Limb (tissue), 2 donors: ENCODE data around the gene ARID1B.
"Not testable (repeated sequence)": the region's sequence is repeated elsewhere in the genome, so short reads cannot be mapped to it uniquely, and the experiment has no call there.

Experiments
- DNase-seq, 2 donors: peaks; one replicate each; pipeline ENCODE4 v3.0.0-alpha.2; 2016; ENCODE audit errors: extremely low spot score in 2 of 2

ARID1B gene

DNA sequence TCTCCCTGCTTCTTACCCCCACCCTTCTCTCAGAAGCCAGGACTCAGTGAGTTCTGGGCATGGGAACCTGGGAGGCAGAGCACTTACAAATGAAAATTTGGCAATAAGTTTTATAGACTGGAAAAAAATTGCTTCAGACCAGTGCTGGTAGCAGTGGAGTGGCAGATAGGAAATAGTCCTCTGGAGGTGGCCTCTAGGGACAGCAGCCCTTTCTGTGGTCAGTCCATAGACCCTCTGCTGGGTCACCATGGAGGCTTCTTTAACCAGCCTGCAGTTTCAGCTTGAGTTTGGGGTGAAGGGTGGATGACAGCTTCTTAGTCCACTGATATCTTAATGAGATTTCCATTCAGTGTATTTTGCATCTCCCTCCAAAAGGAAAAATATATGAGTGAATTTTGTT is 179.1 kb downstream of the ARID1B start:
- DNase-seq, result no peak

DNA sequence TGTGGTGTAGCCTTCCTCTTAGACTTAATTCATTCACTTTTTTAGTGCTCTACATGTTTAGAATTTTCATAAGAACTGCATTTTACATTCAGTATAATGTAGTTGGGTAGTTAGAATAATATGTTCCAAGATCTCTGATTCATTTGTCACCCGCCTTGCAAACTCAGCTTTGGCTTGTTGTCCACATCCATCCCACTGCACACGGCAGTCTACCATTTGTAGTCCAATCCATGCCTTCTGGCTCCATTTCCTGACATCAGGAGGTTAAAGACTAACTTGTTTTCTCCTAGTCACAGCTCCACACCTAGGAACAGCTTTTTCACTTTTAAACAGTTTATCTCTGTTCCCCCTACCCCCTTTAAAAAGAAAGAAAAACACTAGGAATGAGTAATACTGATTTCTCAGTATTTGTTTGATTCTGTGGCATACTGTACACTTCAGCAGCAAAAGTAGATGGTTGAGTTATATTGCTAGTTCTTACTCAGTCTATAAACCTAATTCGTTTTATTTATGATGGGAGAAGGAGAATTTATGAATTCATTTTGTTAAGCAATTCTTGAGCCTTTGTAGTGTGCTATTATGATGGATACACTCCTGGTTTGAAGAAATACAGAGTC is 180.9 kb downstream of the ARID1B start:
- DNase-seq, result no peak

DNA sequence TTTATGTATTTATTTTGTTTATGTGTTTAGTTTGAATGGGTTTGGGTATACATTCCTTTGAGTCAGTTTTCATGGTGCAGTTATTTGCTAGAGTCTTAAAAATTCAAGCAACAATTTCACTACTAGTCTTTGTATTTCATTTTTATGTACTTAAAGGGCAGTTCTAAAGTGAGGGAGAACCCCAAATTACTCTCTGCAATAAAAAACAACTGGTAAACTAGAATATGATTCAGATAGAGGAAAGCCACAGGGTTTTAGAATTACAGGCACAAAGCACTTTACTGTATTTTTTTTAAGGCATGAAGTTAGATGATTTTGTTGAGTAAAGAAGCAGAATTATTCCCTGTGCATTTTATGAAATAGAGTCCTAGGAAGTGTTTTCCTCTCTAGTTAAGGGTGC is 183.3 kb downstream of the ARID1B start:
- DNase-seq, result no peak

DNA sequence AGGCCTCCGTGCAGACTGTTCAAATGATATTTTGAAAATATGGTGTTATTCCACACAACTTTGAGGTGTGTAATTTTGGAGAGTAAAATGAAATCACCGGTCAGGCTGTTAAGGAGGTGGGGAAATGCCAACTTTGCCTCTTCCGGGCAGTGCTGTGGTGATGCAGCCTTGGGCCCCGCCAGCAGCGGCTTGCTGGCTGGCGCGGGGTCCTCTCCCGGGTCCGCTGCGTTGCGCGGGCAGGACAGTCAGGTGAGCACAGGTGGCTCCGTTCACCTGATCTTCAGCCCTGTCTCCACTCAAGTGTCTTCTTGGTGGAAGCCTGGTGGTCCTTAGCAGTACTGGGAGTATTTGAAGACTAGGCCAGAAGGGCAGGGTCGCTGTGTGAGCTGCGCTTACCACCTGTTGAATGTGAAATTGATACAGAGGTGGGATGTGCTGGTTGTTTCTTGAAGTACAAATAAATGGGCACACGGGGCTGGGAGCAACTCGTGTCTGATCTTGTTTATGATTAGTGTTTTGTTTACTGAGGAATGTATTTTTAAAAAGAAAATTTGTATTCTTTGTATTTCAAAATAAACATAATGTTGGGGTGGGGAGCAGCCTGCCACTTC is 184.2 kb downstream of the ARID1B start:
- no peak for DNase-seq

DNA sequence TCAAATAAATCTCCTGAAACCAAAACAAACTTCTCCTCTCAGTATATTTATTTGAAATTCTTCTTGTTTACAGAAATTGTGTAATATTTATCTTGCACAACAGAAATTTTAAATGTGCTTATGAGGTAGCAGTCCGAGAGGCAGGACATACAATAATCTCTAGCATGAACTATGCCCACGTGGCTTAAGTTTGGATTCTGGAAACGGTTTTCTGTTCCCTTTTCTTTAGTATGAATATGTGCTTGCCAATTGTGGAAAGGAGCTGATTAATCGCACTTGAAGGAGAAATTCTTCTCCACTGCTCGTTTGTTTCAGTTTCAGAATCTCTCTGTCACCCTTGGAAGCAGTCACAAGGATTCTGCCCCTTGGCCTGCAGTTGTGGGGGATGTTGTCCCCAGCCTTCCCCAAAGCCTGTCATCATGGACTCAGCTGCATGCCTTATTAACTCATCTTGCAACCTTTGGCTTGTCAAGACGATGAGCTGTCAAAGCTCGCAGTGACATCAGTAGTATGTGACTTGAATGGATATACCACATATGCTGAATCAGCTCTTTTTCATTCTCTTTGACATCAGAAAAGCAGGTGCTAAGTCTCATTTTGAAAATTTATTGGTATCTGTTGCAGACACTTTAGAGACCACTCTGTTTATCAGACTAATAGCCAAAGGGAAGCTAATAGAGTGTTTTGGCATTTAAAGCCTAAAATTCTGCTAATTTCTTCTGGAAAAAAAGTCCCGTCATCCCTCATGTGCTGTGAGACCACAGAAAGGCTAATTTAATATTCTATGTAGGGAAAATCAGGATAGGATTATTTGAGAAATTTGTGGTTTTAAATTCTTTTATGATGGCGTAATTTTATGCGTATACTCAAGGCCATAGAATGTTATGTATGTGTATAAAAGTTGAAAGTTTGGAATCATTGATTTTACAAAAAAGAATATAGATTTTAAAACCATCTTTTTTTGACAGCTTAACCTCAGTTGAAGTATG is 186.8 kb downstream of the ARID1B start:
- DNase-seq, result no peak

DNA sequence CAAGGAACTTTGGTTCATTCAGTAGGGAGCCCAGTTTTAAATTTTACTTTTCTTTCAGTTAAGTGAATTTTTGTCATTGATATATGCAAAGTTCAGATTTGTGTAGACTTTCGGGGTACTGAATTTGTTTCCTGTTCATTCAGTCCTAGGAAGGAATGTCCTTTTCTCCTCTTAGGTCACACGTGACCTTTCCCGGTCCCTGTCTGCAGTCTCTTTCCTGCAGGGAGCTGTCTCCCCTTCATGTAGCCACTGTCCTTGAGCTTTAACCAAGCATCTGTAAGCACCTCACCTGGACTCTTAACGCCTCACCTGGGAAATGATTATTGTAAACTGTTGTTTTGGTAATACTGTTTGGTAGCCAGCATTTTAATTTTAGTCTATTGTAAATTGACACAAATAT is 190.7 kb downstream of the ARID1B start:
- no peak for DNase-seq

DNA sequence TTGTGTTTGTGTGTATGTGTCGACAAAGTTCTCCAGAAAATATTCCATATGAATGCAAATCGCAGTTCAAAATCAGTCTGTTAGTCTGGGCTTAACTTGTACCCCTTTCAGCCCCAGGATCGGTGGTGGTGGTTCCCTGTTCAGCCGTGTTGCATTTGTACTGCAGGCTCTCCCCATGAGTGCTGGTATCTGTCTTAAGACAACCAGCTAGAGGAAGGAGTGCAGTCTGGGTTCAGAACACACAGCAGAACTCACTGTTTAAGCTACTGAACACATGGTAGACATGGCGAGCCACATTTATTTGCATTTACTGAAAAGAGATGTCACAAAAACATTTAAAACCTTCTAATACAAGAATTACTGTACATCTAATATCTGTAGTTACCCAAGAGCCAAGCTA is 192.1 kb downstream of the ARID1B start:
- no peak for DNase-seq

DNA sequence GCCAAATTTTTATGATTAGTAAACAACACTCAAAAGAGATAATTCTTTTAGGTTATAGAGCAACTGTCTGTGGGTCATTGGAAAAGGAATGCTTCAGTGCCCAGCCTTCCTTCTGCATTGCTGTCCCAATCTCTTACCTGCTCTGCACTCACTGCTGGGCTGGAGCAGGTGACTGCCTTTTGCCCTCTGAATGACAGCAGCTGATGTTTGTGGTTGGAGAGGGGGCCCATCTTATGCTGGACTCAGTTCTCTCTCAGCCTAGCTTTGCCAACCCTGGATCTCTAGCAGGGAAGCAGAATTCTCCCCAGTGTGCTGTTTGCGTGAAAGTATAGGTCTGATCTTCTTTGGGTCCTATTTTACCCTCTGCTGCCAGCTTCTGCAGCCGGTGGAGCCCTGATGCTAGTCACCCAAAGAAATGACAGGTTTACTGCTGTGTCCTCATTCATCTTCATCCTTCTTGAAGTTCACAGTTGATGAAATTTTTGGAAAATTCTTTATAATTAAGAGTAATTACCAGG is 193.5 kb downstream of the ARID1B start:
- no peak for DNase-seq

DNA sequence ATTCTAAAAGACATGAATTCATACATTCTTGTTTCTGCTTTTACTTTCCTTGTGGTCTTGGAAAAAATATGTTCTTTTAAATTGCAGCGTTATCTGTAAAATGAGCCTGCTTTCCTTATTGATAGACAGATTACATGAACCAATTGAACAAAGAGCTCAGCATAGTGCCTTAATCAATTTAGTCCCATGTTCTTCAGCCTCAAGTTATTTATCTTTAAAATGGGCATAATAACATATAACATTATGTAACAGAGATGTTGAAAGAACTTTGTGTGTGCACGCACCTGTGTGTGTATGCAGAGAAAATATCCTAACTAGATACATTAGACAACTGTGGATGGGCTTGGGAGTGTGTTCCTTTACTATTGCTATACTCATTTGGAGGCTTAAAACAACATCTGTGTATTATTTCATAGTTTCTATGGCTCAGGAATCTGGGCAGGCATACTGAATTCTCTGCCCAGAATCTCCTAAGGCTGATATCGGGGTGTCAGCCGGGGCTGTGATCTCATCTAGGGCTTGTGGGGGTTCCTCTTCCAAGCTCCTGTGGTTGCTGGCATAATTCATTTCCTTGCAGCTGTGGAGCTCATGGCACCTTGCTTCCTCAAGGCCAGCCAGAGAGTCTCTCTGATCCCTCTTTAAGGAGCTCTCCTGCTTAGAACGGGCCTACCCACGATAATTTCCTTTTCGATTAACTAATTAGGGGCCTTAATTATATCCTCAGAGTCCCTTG is 194.1 kb downstream of the ARID1B start:
- no peak for DNase-seq

DNA sequence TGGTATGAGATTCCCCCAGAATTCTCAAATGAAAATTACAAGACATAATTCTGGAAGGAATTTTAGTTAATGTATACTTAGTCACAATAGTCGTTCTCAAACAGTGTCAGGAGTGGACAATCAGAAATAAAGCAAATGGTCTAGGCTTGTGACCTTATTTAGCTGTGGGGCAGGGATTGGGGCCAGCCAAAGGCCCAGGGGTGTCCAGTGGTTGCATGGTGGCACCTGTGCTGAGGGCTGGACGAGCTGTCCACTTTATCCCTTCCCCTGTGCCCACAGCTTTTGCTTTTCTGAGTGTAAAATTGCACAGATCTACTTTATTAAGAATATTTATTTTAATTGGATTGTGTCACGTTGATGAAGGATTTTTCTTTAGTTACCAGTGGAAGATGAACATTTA is 195.0 kb downstream of the ARID1B start:
- DNase-seq, result no peak

DNA sequence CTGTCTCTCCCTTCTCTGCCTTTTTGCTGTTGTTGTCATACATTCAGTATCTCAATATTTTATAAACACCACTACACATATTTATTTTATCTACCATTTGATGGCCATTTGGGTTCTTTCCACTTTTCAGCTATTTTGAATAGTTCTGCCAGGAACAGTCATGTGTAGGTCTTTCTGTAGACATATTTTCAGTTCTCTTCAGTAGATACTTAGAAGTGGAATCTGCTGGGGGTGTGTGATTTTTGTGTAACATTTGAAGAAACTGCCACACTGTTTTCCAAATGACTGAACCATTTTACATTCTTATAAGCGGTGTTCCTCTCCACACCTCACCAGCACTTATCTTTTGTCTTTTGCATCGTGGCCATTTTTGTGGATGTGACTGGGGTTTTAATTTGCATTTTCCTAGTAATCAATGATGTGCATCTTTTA is 197.7 kb downstream of the ARID1B start:
- no peak for DNase-seq

DNA sequence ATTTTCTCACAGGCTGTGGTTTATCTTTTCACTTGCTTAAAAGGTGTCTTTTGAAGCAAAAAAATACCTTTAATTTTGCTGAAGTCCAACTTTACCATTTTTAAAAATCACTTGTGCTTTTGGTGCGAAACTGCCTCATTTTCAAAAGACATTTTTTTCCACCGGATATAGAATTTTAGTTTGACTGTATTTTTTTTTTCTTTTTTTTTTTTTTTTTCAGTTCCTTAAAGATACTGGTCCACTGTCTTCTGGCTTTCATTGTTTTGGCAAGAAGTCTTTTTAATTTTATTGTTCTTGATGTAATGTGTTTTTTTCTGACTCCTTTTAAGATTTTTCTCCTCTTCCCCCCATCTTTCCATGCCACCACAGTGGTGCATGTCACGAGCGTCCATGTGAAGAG is 198.2 kb downstream of the ARID1B start:
- DNase-seq, result no peak

DNA sequence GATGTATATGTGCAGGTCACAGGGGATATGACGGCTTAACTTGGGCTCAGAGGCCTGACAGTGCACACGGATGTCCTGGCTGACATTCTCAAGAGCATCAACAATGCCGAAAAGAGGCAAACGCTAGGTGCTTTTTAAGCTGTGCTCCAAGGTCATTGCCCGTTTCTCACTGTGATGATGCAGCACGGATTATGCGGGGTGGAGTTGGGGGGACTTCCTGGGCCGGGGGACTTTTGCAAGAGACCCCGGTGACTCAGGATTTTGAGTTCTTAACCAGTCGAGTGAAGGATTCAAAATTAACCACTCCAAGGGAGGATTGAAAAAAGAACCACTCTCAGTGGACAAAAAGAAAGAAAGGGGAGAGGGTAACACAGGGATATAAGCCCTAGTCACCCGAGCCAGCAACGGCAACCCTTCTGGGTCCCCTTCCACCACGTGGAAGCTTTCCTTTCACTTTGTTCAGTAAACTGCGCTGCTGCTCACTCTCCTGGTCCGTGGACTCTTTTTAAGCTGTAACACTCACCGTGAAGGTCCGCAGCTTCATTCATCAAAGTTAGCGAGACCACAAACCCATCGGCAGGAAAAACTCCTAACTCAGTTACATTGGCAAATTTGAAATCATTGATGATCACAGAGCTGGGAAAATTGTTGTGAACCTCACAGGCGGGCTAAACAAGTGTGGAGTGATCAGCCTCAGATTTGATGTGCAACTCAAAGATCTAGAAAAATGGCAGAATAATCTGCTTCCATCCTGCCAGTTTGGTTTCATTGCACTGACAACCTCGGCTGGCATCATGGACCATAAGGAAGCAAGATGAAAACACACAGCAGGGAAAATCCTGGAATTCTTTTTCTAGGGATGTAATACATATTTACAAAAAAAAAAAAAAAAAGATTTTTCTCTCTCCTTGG is 199.3 kb downstream of the ARID1B start:
- DNase-seq, result no peak

DNA sequence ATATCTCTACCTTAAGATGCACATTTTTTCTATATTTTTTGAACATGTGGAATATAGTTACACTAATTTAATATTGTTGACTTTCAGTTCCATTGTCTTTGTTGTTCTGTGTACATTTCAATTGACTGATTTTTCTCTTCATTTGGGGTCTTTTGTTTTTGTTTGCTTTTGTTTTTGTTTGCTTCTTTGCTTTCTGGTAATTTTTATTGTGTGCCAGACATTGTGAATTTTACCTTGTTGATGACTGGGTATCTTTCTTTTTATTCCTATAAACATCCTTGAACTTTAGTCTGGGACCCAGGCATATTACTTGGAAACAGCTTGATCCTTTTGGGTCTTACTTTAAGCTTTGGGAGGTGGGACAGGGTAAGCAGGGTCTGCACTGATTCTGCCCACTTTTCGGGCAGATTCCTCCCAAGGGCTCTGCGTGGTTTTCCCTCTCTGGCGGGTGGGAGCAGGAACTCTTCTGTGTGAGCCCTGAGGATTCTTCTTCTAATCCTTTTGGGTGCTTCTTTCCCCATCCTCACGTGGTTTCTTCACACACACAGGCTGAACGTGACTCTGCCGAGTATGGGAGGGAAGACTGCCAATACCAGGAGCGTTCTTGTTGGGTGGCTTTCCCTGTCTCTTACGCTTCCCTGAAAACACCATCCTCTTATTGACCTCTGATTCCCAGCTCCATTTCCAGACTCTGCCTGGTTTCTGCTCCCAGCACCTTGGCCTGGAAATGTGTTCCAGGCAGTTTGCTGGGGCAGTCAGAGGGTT is 200.5 kb downstream of the ARID1B start:
- DNase-seq, result no peak

DNA sequence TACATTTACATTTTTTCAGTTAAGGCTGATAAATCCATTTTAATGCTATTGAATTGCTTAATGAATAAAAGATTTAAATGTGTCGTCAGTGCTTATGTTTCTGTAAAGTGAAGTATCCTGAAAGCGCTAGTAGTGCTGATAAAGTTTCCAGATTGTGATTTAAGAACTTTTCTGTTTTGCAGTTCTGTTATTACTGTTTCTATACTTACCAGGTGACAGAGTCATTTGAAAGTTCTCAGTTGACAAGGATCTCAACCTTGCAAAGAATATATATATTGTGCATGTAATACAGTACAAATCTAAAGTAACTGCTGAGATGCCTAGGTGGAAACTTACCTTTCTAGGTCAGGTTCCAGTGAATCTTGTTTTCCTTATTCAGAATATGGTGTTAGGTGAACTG is 201.8 kb downstream of the ARID1B start:
- DNase-seq, result no peak

DNA sequence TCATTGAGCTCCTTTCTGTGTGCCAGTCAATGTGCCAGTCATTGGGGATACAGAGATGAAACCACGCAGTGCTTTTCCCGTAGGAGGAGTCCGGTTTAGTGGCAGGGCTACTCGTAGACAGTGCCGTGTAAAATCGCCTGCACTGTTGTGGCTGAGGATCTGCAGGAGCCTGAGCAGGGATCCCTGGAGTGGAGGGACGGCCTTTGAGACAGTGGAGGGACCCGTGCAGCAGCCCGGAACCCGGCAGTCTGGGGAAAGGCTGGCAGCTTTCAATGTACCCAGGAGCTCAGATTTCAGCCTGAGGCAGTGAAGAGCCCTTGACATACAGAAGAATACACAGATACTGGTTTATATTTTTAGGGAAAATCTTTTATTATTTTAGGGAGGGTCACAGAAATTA is 203.3 kb downstream of the ARID1B start:
- no peak for DNase-seq

DNA sequence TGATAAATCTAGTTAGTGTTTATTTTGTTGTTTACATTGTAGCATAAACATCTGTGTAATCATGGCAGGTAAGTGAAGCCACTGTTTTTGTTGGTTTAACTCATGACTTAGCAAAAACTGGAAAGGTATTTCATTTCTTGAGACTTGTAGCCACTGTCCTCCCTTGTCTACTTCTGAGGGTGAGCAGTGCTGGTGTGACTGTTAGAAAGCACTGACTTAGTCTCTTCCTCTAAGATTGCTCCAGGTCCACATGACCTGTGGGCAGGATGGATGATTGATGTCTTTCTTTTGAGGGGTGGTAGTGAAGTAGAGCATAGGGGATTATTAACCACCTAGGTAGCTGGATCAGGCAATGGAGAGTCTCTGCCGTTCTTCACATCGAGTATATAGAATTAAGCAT is 203.8 kb downstream of the ARID1B start:
- no peak for DNase-seq

DNA sequence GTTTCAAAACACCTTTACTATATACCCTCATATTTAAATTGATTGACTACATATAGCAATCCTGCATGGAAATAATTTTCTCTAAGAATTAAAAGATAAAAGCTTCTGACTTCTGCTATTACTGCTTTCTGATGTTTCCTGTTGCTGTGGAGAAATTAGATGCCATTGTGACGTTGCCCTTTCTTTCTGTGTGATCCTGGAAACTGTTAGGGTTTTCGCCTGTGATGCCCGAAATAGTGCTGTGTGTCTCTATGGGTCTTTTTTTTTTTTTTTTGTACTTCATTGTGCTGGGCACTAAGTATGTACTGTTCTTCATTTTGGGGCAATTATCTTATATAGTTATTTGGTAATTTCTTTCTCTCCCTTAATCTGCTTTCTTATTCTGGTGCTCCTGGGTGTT is 205.0 kb downstream of the ARID1B start:
- DNase-seq, result no peak

DNA sequence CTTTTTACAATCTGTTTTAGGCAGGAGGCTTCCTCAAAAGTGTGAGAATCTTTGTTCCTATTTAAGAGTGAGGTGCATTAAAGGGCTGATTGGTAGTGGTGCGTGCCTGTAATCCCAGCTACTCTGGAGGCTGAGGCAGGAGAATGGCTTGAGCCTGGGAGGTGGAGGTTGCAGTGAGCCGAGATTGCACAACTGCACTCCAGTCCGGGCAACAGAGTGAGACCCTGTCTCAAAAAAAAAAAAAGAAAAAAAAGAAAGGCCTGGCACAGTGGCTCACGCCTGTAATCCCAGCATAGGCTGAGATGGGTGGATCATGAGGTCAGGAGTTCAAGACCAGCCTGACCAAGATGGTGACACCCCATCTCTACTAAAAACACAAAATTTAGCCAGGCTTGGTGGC is 205.7 kb downstream of the ARID1B start:
- DNase-seq, result not testable (repeated sequence)
